Stimulated activated CD4-positive, alpha-beta T cell treated with anti-CD3 and anti-CD28 coated beads, TNF-alpha, amount 100 ng/mL, for 1 hour (primary cell): ENCODE results near the gene CRBN.
A peak's percentile ranks its signal among the peaks of the same experiment; 100 is the strongest.

Source experiments
- DNase-seq, 3 donors: peaks; one replicate each; pipeline ENCODE4 v3.0.0-alpha.2; 2020; ENCODE audit warnings: low read depth in 3 of 3, low spot score in 1 of 3

CRBN gene

DNA sequence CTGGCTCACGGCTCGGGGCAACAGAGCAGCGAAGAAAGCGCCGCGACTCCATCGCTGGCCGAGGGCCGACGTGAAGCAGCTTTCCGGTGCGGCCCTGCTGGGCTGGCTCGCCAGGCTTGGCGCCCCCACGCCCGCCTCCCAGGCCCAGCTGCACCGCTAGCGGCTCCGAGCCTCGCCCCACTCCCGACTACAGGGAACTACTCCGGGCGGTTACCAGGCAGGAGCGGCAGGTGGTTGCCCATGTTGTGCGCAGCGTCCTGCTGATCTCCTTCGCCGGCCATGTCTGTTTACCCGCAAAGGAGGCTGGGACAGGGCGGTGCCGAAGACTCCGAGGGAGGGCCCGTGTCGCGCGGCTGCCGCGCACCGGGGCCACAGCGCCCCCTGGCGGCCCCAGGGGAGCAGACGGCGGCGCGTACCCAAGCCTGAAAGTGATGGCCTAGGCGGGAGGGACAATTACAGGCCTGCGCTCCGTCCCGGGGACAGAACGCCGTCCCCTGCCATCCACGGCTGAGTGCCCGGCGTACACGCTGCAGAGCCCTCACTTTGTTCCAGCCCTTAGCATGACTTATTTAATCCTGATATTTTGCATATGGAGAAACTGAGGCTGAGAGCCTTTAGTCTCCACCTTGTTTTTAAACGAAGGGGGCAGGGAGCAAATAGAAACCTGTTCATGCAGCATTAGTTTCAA, at the start of gene CRBN:
CRBN (minus strand) TSS at position 285 of the 688 bp plus-strand sequence; CDS start at position 281, 4 bp downstream.
- DNase-seq: peak; percentile 66 to 78 (median 74)

DNA sequence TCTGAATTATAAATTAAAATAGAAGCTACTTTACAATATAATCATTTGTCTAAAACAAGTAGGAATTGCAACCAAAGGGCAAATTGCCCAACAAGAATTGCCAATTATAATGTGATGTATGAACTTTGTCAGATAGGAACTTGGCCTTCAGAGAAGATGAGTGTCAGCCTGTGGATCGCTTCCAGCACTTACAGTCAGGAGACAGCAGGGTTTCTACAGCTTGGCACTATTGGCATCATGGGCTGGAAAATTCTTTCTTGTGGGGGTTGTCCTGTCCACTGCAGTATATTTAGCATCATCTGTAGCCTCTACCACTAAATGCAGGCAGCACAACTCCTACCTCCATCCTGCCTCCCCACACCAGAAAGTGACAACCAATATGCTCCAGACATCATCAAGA, 48.1 kb upstream of the CRBN start:
- DNase-seq: no peak

GRCh38 chr3:3221528-3221927, 42.0 kb upstream of the CRBN start:
- no peak for DNase-seq

- DNase-seq: no peak
Observed at GRCh38 chr3:3216401-3216800, 36.9 kb upstream of the CRBN start.

DNA sequence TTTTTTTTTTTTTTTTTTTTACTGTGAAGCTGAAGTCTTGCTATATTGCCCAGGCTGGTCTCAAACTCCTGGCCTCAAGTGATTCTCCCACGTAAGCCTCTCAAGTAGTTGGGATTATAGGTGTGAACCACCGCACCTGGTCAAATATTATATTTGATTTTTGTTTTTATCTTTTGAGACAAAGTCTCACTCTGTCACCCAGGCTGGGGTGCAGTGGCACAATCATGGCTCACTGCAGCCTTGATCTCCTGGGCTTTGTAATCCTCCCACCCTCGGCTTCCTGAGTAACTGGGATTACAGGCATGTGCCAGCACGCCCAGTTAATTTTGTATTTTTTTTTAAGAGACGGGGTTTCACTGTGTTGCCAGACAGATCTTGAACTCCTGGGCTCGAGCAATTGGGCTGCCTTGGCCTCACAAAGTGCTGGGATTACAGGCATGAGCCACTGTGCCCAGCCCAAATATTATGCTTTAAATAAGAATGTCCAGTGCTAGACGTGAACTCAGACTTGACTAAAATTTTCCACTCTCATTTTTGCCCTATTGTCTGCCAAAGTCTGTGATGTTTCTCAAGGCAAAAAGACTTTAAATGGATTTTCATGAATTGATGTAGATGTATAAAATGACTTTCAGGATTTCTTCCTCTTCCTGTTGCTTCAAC, 33.4 kb upstream of the CRBN start:
- DNase-seq: no peak

GRCh38 chr3:3209714-3210113, 30.2 kb upstream of the CRBN start:
- no peak for DNase-seq

DNA sequence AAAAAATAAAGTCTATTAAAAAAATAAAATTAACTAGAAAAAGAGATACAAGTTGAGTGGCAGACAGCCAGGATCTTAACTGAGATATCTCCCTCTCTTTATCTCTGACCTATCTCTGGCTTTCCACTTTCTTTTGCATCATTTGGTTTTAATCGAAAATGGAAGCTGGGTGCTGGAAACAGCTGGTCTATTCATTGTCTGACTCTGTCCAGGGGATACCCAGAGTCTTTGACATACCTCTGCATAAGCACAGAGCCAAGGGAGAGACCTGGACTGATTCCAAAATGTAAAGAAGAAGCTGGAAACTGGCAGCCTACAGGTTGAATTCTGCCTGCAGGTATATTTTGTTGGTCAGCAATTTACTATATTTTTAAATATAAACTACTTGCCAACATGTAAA, 29.6 kb upstream of the CRBN start:
- no peak for DNase-seq

DNA sequence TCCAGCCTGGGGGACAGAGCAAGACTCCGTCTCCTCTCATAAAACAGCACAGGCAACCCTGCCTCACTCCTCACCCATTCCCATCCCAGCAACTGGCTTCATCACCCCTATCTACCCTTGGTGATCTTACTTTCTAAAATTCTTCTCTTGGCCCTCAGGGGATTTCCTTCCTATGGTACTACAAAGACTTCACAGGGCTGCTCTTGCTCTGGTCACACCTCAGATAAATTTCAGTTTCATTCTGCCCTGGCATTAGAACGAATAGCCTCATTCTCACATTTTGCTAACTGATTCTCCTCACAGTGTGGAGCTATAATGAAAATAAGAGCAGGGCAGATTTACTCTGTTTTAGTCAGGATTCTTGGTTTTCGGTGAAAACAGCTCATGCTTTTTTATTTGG, 22.1 kb upstream of the CRBN start:
- no peak for DNase-seq

DNA sequence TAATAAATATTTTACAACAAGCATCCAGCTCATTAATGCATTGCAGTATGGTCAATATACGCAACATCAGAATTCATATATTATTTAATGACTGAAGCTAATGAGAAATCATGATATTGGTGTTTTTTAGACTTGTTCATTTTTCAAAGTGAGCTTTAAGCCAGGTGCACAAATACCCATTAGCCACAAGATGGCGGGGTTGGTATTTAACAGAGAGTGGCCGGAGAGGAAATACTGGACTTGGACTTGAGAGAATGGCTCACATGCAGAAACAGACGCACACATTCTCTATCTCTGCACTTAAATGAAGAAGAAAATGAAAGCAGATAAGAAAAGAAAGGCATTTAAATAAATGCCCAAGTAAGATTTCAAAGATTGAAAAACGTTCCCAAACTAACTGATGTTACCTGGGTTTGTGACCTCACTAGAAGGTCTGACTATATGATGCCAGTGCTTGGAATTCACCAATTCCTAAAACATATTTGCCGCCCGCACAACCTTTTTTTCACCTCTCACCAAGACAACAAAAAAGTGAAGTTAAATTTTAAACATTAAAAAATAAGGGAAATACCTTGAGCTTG, 21.2 kb upstream of the CRBN start:
- no peak for DNase-seq

GRCh38 chr3:3199306-3199705, 19.8 kb upstream of the CRBN start:
- DNase-seq: no peak

- DNase-seq: no peak
Observed at GRCh38 chr3:3196148-3196861, 16.8 kb upstream of the CRBN start.

GRCh38 chr3:3194861-3195260, 15.4 kb upstream of the CRBN start:
- no peak for DNase-seq

DNA sequence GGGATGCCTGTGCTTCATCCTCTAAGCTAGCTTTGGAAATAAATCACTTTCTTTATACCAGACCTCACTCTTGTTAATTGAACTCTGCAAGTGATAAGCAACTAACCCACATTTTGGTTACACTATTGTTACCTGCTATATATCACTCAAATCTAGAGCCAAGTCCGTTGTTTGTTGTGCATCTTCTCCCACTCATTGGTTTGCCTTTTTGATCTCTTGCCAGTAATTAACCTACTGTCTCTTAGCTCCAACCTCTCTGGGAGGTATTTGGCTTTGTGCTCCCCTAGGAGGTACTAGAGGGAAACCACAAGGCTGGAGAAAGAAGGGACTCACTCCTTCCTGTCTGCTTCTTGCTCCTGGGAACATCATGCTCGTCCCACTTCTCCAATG, 12.8 kb upstream of the CRBN start:
- DNase-seq: no peak

- DNase-seq: no peak
Observed at GRCh38 chr3:3191675-3192285, 12.3 kb upstream of the CRBN start.

DNA sequence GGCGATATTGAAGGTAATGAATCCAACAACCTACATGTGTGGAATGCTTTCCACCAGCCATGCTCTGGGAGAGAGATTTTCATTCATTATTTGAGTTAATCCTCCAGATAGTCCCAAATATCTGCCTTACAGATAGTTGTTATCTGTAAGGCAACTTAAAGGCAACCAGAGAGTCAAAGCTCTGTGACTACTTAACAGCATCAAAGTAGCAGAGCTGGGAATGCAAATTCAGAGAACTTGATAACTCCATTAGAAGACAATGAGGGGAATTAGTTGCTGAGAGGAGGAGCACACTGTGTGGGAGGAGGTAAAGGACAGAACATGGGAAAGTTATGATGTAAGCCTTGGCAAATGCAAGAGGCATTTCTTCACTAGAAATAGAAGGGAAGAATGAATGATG, 10.5 kb upstream of the CRBN start:
- DNase-seq: no peak

- no peak for DNase-seq
Observed at GRCh38 chr3:3189102-3189727, 9.7 kb upstream of the CRBN start.

DNA sequence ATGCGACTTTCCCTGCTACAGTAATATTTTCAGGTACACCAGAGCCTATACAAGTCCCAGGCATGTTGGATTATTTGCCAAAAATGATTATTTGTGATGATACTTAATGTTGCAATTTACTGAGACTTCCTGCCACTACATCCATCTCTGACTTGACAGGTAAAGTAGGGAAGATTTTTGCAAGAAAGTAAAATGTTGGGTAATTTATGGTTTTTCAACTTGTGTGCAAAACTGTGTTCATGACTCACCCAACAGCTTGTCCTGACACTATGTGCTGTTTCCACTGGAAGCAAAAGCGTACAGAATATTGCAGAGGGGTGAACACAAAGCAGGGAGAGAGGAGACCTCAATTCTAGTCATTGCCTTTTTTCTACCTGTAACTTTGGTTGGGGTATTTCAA, 5.4 kb upstream of the CRBN start:
- DNase-seq: no peak

GRCh38 chr3:3180456-3180855, 965 bp upstream of the CRBN start:
- no peak for DNase-seq

DNA sequence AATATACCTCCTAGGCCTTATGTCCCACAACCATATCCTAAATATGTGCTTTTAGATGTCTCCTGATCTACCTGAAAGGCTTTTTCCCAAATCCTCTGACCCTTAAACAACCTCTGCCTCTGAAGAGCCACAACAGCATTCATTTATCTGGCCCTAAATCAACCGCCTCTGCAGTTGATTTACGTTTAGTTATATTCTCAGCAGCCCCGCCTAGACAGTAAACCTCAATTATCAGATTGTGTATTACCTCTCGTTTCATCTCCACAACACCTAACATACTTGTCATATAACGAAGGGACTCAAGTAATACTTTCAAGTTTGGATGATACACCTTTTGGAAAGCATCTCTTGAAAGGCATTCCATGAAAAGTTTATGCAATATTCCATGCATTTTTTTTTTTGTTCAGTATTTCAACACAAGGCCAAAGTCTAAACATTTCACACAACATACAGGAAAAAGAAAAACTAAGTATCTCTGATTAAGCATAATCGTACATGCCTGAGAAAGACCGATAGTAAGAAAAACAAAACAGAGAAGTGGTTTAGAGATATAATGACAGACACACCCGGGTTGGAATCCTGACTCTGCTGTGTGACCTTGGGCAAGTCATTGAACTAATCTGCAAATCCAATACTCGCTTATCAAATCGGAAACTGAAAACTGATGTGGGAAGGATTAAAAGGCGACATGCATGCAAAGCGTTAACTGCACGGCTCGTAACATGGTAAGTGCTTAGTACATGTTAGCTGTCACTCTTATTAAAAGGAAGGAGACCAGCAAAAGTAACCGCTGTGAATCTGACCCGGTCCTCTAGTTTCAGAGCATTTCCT, 778 bp downstream of the CRBN start:
- DNase-seq: no peak

DNA sequence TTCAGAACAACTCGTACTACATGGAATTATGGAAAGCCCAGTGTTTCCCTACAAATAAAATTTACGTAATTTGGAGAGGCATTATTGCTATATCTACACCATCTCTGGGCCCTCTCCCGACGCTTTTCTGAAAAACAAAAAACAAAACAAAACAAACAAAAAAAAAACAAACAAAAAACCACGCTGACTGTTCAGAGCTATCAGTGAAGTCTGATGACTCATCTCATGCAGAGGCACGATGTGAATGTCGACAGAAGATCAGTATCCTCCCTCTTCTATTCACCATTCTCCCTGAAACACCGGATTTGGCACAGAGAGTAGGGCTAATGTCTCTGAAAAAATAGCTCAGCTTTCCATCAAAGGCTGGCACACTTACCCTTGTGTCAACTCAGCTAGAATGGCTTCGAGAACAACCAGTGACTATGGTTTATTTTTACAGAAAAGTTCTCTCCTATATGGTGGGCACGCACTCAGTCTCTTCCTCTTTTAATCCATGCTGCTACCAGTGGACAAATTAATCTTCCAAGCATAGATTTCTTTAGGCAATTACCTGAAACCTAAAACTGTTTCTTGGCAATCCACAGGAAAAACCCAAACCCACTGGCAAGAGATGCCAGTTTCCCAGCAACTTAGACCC, 1.5 kb downstream of the CRBN start:
- DNase-seq: no peak
